ENCODE results near the gene SIL1. TPM values are rescaled to one million over a fixed set of nuclear protein-coding genes. Genes with fewer than 3 reads are reported as not detected.

SIL1 gene
- total and polyA plus RNA-seq, 2 donors (not counting 3 experiments of a cell fraction or from before 2014, with no cell fraction given): 47.6 to 67.2 TPM

DNA sequence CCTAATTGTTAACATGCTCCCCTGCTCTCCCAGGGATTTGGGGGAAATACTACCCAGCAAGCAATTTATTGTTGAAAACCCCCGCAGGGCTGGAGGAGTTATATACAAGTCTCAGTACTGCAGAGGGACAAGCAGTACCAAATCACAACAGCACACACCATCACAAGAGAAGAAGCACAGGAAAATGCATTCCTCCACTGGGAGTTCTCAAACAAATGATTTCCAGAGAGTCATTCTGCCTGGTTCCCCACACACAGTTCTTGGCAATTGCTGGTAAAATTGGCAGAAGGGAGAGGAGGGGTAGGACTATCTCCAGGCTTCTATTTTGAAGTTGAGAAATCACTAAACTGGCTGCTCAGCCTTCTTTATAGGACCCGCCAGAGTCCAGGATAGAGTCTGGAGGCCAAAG is 16.8 kb downstream of the SIL1 start:
- Histone ChIP-seq H2AFZ (ENCODE audit: low read depth, low read length) (no peak overlapping the region), H3K9ac (replicated peaks; ENCODE audit: extremely low read depth, insufficient read depth, low read length) (no peak overlapping the region), H3K4me3 (replicated peaks in 1 of 3; ENCODE audit: insufficient read depth in 1 of 3, low read depth in 1 of 3, low read length in 3 of 3) (no peak overlapping the region), H3K9me1 (replicated peaks; ENCODE audit: control insufficient read depth, extremely low read depth, insufficient read depth, low read length) (no peaks in the 10 kb centered on the region), H3K27me3 (ENCODE audit: control insufficient read depth in 2 of 2, insufficient read depth in 2 of 2, low read length in 2 of 2) (no peaks in the 10 kb centered on the region), H3K4me1 (ENCODE audit: control insufficient read depth, extremely low read depth, insufficient read depth, low read length) (no peaks in the 10 kb centered on the region), H3K4me2 (ENCODE audit: insufficient read depth, low read length) (no peak overlapping the region), H4K20me1 (replicated peaks; ENCODE audit: control insufficient read depth, extremely low read depth, insufficient read depth, low read length) (no peaks in the 10 kb centered on the region), H3K79me2 (ENCODE audit: control insufficient read depth, insufficient read depth, low read length) (peaks cover 3% of the 10 kb centered on the region), H3K36me3 (ENCODE audit: control insufficient read depth in 2 of 2, extremely low read depth in 1 of 2, insufficient read depth in 2 of 2, low read length in 2 of 2) (no peaks in the 10 kb centered on the region), H3K9me3 (replicated peaks; ENCODE audit: control insufficient read depth, insufficient read depth, low read length) (no peaks in the 10 kb centered on the region), H3K27ac (ENCODE audit: insufficient read depth, low read depth, low read length) (no peak overlapping the region)
- BruUV-seq (replicated peaks): no TSS peak
- DNase-seq (ENCODE audit: low read depth, low spot score) (no peak), FAIRE-seq (no peak)
- ChIA-PET POLR2A (no interaction called here), CTCF (no interaction called here)
- dilution Hi-C loops (cut with MboI; ENCODE audit: extremely low pct_ligation_motif_present, low sequenced_read_pairs) (no loop called here), intact Hi-C loops (cut with micrococcal nuclease) (no loop called here)
- no peak for TF ChIP-seq CTCF (IDR thresholded peaks at IDR 0.05; ENCODE audit: extremely low read depth in 1 of 2, insufficient read depth in 1 of 2, low read depth in 1 of 2, low read length in 2 of 2)
- no peak for TF ChIP-seq JUN (IDR thresholded peaks at IDR 0.05; ENCODE audit: borderline replicate concordance, insufficient read depth, insufficient read length, low read depth)
- TF ChIP-seq GATA2 (IDR thresholded peaks at IDR 0.05; ENCODE audit: insufficient read depth, insufficient read length, low read depth, low read length): no peak
- no peak for TF ChIP-seq EZH2 (IDR thresholded peaks at IDR 0.05; ENCODE audit: borderline replicate concordance, low read depth, low read length, severe bottlenecking)
- TF ChIP-seq MYC (IDR thresholded peaks at IDR 0.05; ENCODE audit: low read depth, low read length): no peak
- TF ChIP-seq, protein P1, sequence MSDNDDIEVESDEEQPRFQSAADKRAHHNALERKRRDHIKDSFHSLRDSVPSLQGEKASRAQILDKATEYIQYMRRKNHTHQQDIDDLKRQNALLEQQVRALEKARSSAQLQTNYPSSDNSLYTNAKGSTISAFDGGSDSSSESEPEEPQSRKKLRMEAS (IDR thresholded peaks at IDR 0.05; ENCODE audit: insufficient read depth, insufficient read length): no peak
- no peak for TF ChIP-seq POLR2A (IDR thresholded peaks at IDR 0.05; ENCODE audit: low read depth, low read length)
- no peak for TF ChIP-seq FOS (IDR thresholded peaks at IDR 0.05; ENCODE audit: borderline replicate concordance, insufficient read depth, low read length)
- TF ChIP-seq POLR2AphosphoS5 (IDR thresholded peaks at IDR 0.05; ENCODE audit: insufficient read depth, low read depth, low read length): no peak
